BJ (cell line): ENCODE measurements around the gene GHRL. TPM values are rescaled to one million over a fixed set of nuclear protein-coding genes. Genes with fewer than 3 reads are reported as not detected.

ENCODE experiments used
- CTCF ChIA-PET: fragments of 350-600 bp; formaldehyde crosslinking; extraction: SDS; loops from one replicate; lab custom pipeline; 2021; ENCODE audit warnings: antibody characterized with exemption, inconsistent platforms; lab: Yijun Ruan, JAX
- POLR2A ChIA-PET: fragments of 300-600 bp; sonication (Branson Sonifier 250); formaldehyde crosslinking; extraction: SDS; loops from one replicate; lab custom pipeline; 2021; ENCODE audit warnings: antibody characterized with exemption; lab: Charles Lee
- DNase-seq: peaks from one replicate; pipeline ENCODE4 v3.0.0-alpha.2; 2011; ENCODE audit warnings: low read depth
- H3K27me3 ChIP-seq: 2 replicates; pipeline ENCODE4 v1.6.0; 2011; ENCODE audit warnings: low read length; ENCODE audit not compliant: control insufficient read depth, insufficient read depth
- H3K36me3 ChIP-seq: 2 replicates; pipeline ENCODE4 v1.5.1; 2011; ENCODE audit warnings: low read length; ENCODE audit not compliant: control insufficient read depth, insufficient read depth
- H3K4me3 ChIP-seq: 2 replicates; pipeline ENCODE4 v1.5.1; 2011; ENCODE audit warnings: low read depth, mild to moderate bottlenecking, control low read depth, low read length
- CTCF ChIP-seq: IDR thresholded peaks from 2 replicates; pipeline ENCODE4 v1.5.1; 2011; ENCODE audit warnings: low read depth, mild to moderate bottlenecking, control low read depth, inconsistent platforms, low read length, moderate library complexity; ENCODE audit not compliant: insufficient read depth
- polyA plus RNA-seq: library from polyadenylated mRNA; depleted of rRNA; stranded (reverse); fragments of >200 nt; gene quantifications from 2 replicates; pipeline ENCODE4 v1.2.3, GENCODE V29; 2011

The GHRL gene
- polyA plus RNA-seq, 1 experiment = not detected

GRCh38 chr3:10288575-10288960 is 4.2 kb downstream of the GHRL start:
- no peak overlapping the region for H3K4me3 ChIP-seq
- CTCF ChIA-PET = interaction anchor here (2.5 kb wide), 1 partner anchor 25 kb away, joined by 9 read pairs; no protein-coding TSS in a partner anchor
- POLR2A ChIA-PET = no interaction called here
- H3K36me3 ChIP-seq = peaks cover 19% of the 10 kb centered on the region
- no peaks in the 10 kb centered on the region for H3K27me3 ChIP-seq
- DNase-seq = no peak
- no peak for TF ChIP-seq CTCF

- no peak for DNase-seq
- ChIA-PET POLR2A (no interaction called here), CTCF (interaction anchor here (2.5 kb wide), 1 partner anchor 25 kb away, joined by 9 read pairs; no protein-coding TSS in a partner anchor)
- peaks cover 19% of the 10 kb centered on the region for H3K36me3 ChIP-seq
- no peaks in the 10 kb centered on the region for H3K27me3 ChIP-seq
- no peak for TF ChIP-seq CTCF
- no peak overlapping the region for H3K4me3 ChIP-seq
These were observed 4.7 kb downstream of the GHRL start for GRCh38 chr3:10287936-10288574.

GRCh38 chr3:10286596-10287295 is 6.0 kb downstream of the GHRL start:
- DNase-seq = no peak
- Histone ChIP-seq H3K27me3 (no peaks in the 10 kb centered on the region), H3K4me3 (no peak overlapping the region), H3K36me3 (peaks cover 19% of the 10 kb centered on the region)
- no peak for TF ChIP-seq CTCF
- POLR2A ChIA-PET = no interaction called here
- CTCF ChIA-PET = no interaction called here

- DNase-seq = no peak
- Histone ChIP-seq H3K27me3 (no peaks in the 10 kb centered on the region), H3K36me3 (peaks cover 19% of the 10 kb centered on the region), H3K4me3 (no peak overlapping the region)
- ChIA-PET CTCF (no interaction called here), POLR2A (no interaction called here)
- no peak for TF ChIP-seq CTCF
These were observed 6.6 kb downstream of the GHRL start for GRCh38 chr3:10286133-10286524.

GRCh38 chr3:10285272-10286132 is 7.2 kb downstream of the GHRL start:
- no peaks in the 10 kb centered on the region for H3K27me3 ChIP-seq
- ChIA-PET CTCF (no interaction called here), POLR2A (no interaction called here)
- no peak for TF ChIP-seq CTCF
- peaks cover 23% of the 10 kb centered on the region for H3K36me3 ChIP-seq
- H3K4me3 ChIP-seq = no peak overlapping the region
- DNase-seq = no peak
